HepG2 (cell line): Measurements from ENCODE around the gene MAS1L. TPM values are rescaled to one million over a fixed set of nuclear protein-coding genes. Genes with fewer than 3 reads are reported as not detected.

Experiments
- ATAC-seq: fragments of 200-7000 bp; cut with Tn5 transposase; 3 replicates; pipeline ENCODE4 v1.9.1; 2020; ENCODE audit warnings: mild to moderate bottlenecking, moderate library complexity
- BruUV-seq: library from RNA; stranded (reverse); fragments of 400-500 nt; replicated peaks from 2 replicates; lab custom pipeline; 2021; lab: Mats Ljungman, UMichigan
- CTCF ChIA-PET: fragments of 300-600 bp; formaldehyde crosslinking; extraction: SDS; loops from one replicate; lab custom pipeline; 2021; ENCODE audit warnings: low total read pairs, inconsistent platforms, low intra/inter-chr PET ratio; lab: Yijun Ruan, JAX
- POLR2A ChIA-PET: fragments of 350-600 bp; sonication (Branson Sonifier 250); formaldehyde crosslinking; loops from one replicate; lab custom pipeline; 2020; ENCODE audit warnings: antibody characterized with exemption, inconsistent platforms; lab: Yijun Ruan, JAX
- DNase-seq: peaks from one replicate; pipeline ENCODE4 v3.0.0-alpha.2; 2015; ENCODE audit warnings: low spot score
- FAIRE-seq: peaks from 3 replicates; lab custom pipeline; 2011; peaks lifted over from hg19 to GRCh38; lab: Jason Lieb, UNC
- H2AFZ ChIP-seq: one replicate; pipeline ENCODE4 v1.6.1; 2011; ENCODE audit warnings: low read length, inconsistent platforms
- H3K27ac ChIP-seq: fragments of 300-600 bp; 3 replicates; pipeline ENCODE4 v1.8.0; 2011; ENCODE audit warnings: mixed run types, mild to moderate bottlenecking, mixed read lengths, low read length, inconsistent platforms; ENCODE audit not compliant: insufficient read depth; ENCODE audit errors: extremely low read length
- H3K27me3 ChIP-seq, 2 experiments: fragments of 200-600 bp in 1 of 2; 2 replicates in 1 of 2; 3 replicates in 1 of 2; pipeline versions ENCODE4 v1.6.0 to v1.8.0; 2011; ENCODE audit warnings: low read length in 2 of 2, mild to moderate bottlenecking in 2 of 2, moderate library complexity in 2 of 2, inconsistent platforms in 1 of 2; ENCODE audit not compliant: insufficient read depth in 2 of 2, control insufficient read depth in 1 of 2
- H3K36me3 ChIP-seq, 2 experiments: fragments of 200-600 bp in 1 of 2; replicated peaks in 1 of 2; 2 replicates in 1 of 2; 3 replicates in 1 of 2; pipeline versions ENCODE4 v1.5.1 to v1.8.0; 2011; ENCODE audit warnings: low read length in 2 of 2, inconsistent platforms in 1 of 2; ENCODE audit not compliant: insufficient read depth in 2 of 2, control insufficient read depth in 1 of 2
- H3K4me1 ChIP-seq: 2 replicates; pipeline ENCODE4 v1.5.1; 2012; ENCODE audit warnings: low read length, inconsistent platforms; ENCODE audit not compliant: insufficient read depth
- H3K4me2 ChIP-seq: 2 replicates; pipeline ENCODE4 v1.6.0; 2011; ENCODE audit warnings: low read depth, low read length, inconsistent platforms
- H3K4me3 ChIP-seq, 3 experiments: fragments of 200-600 bp in 1 of 3; sonication (generic), shearing (Covaris generic) in 1 of 3; replicated peaks in 1 of 3; 2 replicates each; pipeline ENCODE4 v1.5.1; 2011 to 2016; ENCODE audit warnings: low read length in 3 of 3, inconsistent platforms in 2 of 3, low read depth in 2 of 3, mild to moderate bottlenecking in 2 of 3, control low read depth in 1 of 3, mixed read lengths in 1 of 3; ENCODE audit not compliant: insufficient read depth in 1 of 3
- H3K79me2 ChIP-seq: one replicate; pipeline ENCODE4 v1.6.1; 2011; ENCODE audit warnings: low read length, inconsistent platforms; ENCODE audit not compliant: insufficient read depth
- H3K9ac ChIP-seq: 2 replicates; pipeline ENCODE4 v1.6.0; 2011; ENCODE audit warnings: mild to moderate bottlenecking, low read depth, low read length, inconsistent platforms; ENCODE audit not compliant: insufficient read depth
- H3K9me3 ChIP-seq: 2 replicates; pipeline ENCODE4 v1.5.1; 2012; ENCODE audit warnings: mild to moderate bottlenecking, low read length
- H4K20me1 ChIP-seq: 2 replicates; pipeline ENCODE4 v1.6.0; 2011; ENCODE audit warnings: inconsistent platforms, mild to moderate bottlenecking, low read length, moderate library complexity; ENCODE audit not compliant: insufficient read depth
- ATF7 ChIP-seq, 2 experiments: fragments of 450-650 bp in 1 of 2; sonication (generic) in 1 of 2; formaldehyde crosslinking in 1 of 2; IDR thresholded peaks; 2 replicates each; pipeline versions ENCODE4 v1.4.0 to v1.6.1; 2016 to 2020; ENCODE audit warnings: antibody characterized with exemption in 1 of 2, mild to moderate bottlenecking in 1 of 2, missing genetic modification reagents in 1 of 2
- ATF7-NPFF ChIP-seq: sonication (generic); formaldehyde crosslinking; IDR thresholded peaks from 2 replicates; pipeline ENCODE4 v1.8.1; 2023; ENCODE audit warnings: mild to moderate bottlenecking, low read depth, missing genetic modification reagents, moderate library complexity
- ATM ChIP-seq: fragments of 450-650 bp; IDR thresholded peaks from 2 replicates; pipeline ENCODE4 v1.7.1; 2017; ENCODE audit warnings: mild to moderate bottlenecking, borderline replicate concordance
- BRCA1 ChIP-seq: sonication (generic); formaldehyde crosslinking; IDR thresholded peaks from 2 replicates; pipeline ENCODE4 v1.4.0; 2020; ENCODE audit warnings: missing genetic modification reagents
- CREB1 ChIP-seq, 2 experiments: fragments of 450-650 bp in 1 of 2; IDR thresholded peaks; 2 replicates each; pipeline ENCODE4 v1.6.1; 2016 to 2017; ENCODE audit warnings: control low read depth in 1 of 2, mild to moderate bottlenecking in 1 of 2, missing compliant biosample characterization in 1 of 2, missing genetic modification characterization in 1 of 2
- DNMT1 ChIP-seq: sonication (generic); formaldehyde crosslinking; IDR thresholded peaks from 2 replicates; pipeline ENCODE4 v1.5.1; 2020; ENCODE audit warnings: mild to moderate bottlenecking, missing genetic modification reagents
- ELF3 ChIP-seq: IDR thresholded peaks from 2 replicates; pipeline ENCODE4 v1.6.1; 2016; ENCODE audit warnings: missing genetic modification reagents, missing compliant biosample characterization
- MNT ChIP-seq: fragments of 450-650 bp; IDR thresholded peaks from 2 replicates; pipeline ENCODE4 v1.6.1; 2016
- NBN ChIP-seq: fragments of 450-650 bp; conservative IDR thresholded peaks from 2 replicates; pipeline ENCODE4 v1.6.1; 2017
- POLR2AphosphoS5 ChIP-seq: IDR thresholded peaks from 2 replicates; pipeline ENCODE4 v1.6.1; 2012; ENCODE audit warnings: low read depth, low read length
- SAFB2 ChIP-seq: sonication (generic); formaldehyde crosslinking; IDR thresholded peaks from 2 replicates; pipeline ENCODE4 v1.5.1; 2020; ENCODE audit warnings: missing genetic modification reagents, low read depth, mild to moderate bottlenecking, borderline replicate concordance
- TOPORS ChIP-seq: sonication (generic); formaldehyde crosslinking; IDR thresholded peaks from 2 replicates; pipeline ENCODE4 v1.8.0; 2023; ENCODE audit warnings: mild to moderate bottlenecking, missing genetic modification reagents
- ZFP36 ChIP-seq: fragments of 150-350 bp; IDR thresholded peaks from 2 replicates; pipeline ENCODE4 v1.6.1; 2018; ENCODE audit warnings: borderline replicate concordance, low read length, low read depth; ENCODE audit not compliant: partially characterized antibody
- ZGPAT ChIP-seq: IDR thresholded peaks from 2 replicates; pipeline ENCODE4 v1.6.1; 2016; ENCODE audit warnings: mild to moderate bottlenecking
- ZNF552 ChIP-seq: sonication (generic); formaldehyde crosslinking; IDR thresholded peaks from 2 replicates; pipeline ENCODE4 v1.9.0; 2022; ENCODE audit warnings: missing genetic modification reagents, mild to moderate bottlenecking, borderline replicate concordance
- ZNF563 ChIP-seq: sonication (generic); formaldehyde crosslinking; IDR thresholded peaks from 2 replicates; pipeline ENCODE4 v1.8.0; 2022; ENCODE audit warnings: mild to moderate bottlenecking, moderate library complexity, missing genetic modification reagents
- ZNF615 ChIP-seq: sonication (generic); formaldehyde crosslinking; IDR thresholded peaks from 2 replicates; pipeline ENCODE4 v1.5.0; 2020; ENCODE audit warnings: mild to moderate bottlenecking, missing genetic modification reagents, borderline replicate concordance
- ZSCAN21 ChIP-seq: sonication (generic); formaldehyde crosslinking; IDR thresholded peaks from 2 replicates; pipeline ENCODE4 v1.8.0; 2022; ENCODE audit warnings: mild to moderate bottlenecking, missing genetic modification reagents, moderate library complexity, borderline replicate concordance
- WGBS: methylation state at CpG from one replicate; pipeline ENCODE4 v1.1.6; 2017; ENCODE audit warnings: low lambda C conversion rate; 5-methylcytosine and 5-hydroxymethylcytosine counted together
- in situ Hi-C: cut with HindIII; loops from 2 replicates; pipeline ENCODE4 v1.10.0; 2017; ENCODE audit warnings: low pct_unique_long_range_greater_than_20kb; ENCODE audit not compliant: extremely low pct_ligation_motif_present
- intact Hi-C: fragments of 100-400 bp; cut with micrococcal nuclease; formaldehyde crosslinking; loops from one replicate; pipeline ENCODE4 v1.10.0; 2022; ENCODE audit not compliant: unreplicated experiment
- polyA plus RNA-seq, 8 experiments: library from polyadenylated mRNA; depleted of rRNA in 3 of 8; stranded (reverse) in 7 of 8; unstranded in 1 of 8; fragments of >200 nt; fragmentation: Illumina TruSeq in 4 of 8; extraction: Trizol in 4 of 8; gene quantifications; 2 replicates each; pipeline versions ENCODE4 v1.2.1 to v1.2.3, GENCODE V29; 2011 to 2016; ENCODE audit warnings: low read depth in 4 of 8, missing spikeins in 1 of 8, mixed read lengths in 1 of 8; ENCODE audit not compliant: insufficient read depth in 1 of 8
- total RNA-seq, 5 experiments: library from RNA; depleted of rRNA; stranded (reverse); fragments of >200 nt; fragmentation: Illumina TruSeq; extraction: Trizol; gene quantifications; 2 replicates each; pipeline ENCODE4 v1.2.3, GENCODE V29; 2016; ENCODE audit warnings: low read depth in 1 of 5
- TF ChIP-seq, protein P1 (sequence below): fragments of 450-650 bp; IDR thresholded peaks from 2 replicates; pipeline ENCODE4 v1.6.1; 2017; ENCODE audit warnings: mild to moderate bottlenecking

Gene MAS1L
- total and polyA plus RNA-seq, 2 of the 13 experiments (the other 11 are each of a cell fraction or from before 2014, with no cell fraction given), result not detected

DNA sequence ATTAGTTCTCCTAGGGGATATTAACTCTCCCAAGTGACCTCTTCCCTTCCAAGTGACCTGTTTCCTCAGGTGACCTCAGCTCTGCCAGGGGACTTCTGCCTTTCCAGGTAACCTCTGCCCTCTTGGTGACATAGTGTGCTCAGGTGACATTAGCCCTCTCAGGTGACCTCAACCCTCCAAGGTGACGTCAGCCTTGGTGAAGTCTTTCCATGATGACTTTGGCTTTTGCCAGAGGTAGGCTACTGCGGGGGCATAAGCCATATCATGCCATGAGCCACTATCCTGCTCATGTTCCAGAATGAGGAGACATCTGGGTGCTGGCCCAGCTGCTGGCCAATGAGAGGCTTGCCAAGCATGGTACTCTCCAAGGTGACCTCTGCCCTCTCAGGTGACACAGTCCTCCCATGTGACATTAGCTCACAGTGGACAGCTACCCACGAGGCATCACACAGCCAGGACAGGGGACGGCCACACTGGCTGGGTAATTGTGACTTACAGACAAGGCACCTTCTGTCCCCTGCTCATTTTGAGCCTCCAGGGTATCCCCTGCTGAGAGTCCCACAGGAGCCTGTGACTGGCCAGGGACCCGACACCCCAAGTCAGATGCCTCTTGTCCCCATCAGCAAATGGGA, 40.7 kb upstream of the MAS1L start:
- WGBS, result 0% methylated on average over 1 of the region's 5 CpGs
- Histone ChIP-seq H3K4me3 (no peak overlapping the region), H3K9me3 (no peaks in the 10 kb centered on the region), H3K79me2 (no peaks in the 10 kb centered on the region), H3K9ac (no peak overlapping the region), H3K4me1 (no peaks in the 10 kb centered on the region), H3K27ac (no peak overlapping the region), H2AFZ (no peak overlapping the region), H4K20me1 (no peaks in the 10 kb centered on the region), H3K4me2 (no peak overlapping the region), H3K36me3 (no peaks in the 10 kb centered on the region), H3K27me3 (no peaks in the 10 kb centered on the region)
- TF ChIP-seq DNMT1, result no peak
- peak; percentile 46; the same call in 1 of the 2 replicates for TF ChIP-seq MNT
- no peak for TF ChIP-seq TOPORS (CRISPR knock-in tag)
- peak; percentile 78 for TF ChIP-seq ATF7 (IDR thresholded peaks at IDR 0.05)
- TF ChIP-seq ATF7 (CRISPR knock-in tag; IDR thresholded peaks at IDR 0.05), result no peak
- no peak for TF ChIP-seq SAFB2 (CRISPR knock-in tag)
- TF ChIP-seq, protein P1, sequence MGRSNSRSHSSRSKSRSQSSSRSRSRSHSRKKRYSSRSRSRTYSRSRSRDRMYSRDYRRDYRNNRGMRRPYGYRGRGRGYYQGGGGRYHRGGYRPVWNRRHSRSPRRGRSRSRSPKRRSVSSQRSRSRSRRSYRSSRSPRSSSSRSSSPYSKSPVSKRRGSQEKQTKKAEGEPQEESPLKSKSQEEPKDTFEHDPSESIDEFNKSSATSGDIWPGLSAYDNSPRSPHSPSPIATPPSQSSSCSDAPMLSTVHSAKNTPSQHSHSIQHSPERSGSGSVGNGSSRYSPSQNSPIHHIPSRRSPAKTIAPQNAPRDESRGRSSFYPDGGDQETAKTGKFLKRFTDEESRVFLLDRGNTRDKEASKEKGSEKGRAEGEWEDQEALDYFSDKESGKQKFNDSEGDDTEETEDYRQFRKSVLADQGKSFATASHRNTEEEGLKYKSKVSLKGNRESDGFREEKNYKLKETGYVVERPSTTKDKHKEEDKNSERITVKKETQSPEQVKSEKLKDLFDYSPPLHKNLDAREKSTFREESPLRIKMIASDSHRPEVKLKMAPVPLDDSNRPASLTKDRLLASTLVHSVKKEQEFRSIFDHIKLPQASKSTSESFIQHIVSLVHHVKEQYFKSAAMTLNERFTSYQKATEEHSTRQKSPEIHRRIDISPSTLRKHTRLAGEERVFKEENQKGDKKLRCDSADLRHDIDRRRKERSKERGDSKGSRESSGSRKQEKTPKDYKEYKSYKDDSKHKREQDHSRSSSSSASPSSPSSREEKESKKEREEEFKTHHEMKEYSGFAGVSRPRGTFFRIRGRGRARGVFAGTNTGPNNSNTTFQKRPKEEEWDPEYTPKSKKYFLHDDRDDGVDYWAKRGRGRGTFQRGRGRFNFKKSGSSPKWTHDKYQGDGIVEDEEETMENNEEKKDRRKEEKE, result no peak
- TF ChIP-seq ZGPAT (CRISPR knock-in tag), result no peak
- TF ChIP-seq ATF7-NPFF, result no peak
- no peak for TF ChIP-seq ZNF563 (CRISPR knock-in tag)
- no peak for TF ChIP-seq ZFP36
- peak; percentile 90 for TF ChIP-seq CREB1 (IDR thresholded peaks at IDR 0.05)
- no peak for TF ChIP-seq CREB1 (CRISPR knock-in tag; IDR thresholded peaks at IDR 0.05)
- TF ChIP-seq ELF3 (CRISPR knock-in tag), result no peak
- TF ChIP-seq BRCA1 (CRISPR knock-in tag), result no peak
- no peak for TF ChIP-seq POLR2AphosphoS5
- no peak for TF ChIP-seq ZNF615 (CRISPR knock-in tag)
- no peak for TF ChIP-seq ATM
- no peak for TF ChIP-seq NBN
- no peak for TF ChIP-seq ZNF552 (CRISPR knock-in tag)
- TF ChIP-seq ZSCAN21 (CRISPR knock-in tag), result no peak
- ChIA-PET CTCF (no interaction called here), POLR2A (no interaction called here)
- DNase-seq, result no peak
- intact Hi-C loops, result no loop called here
- no peak for FAIRE-seq
- ATAC-seq, result no peak
- BruUV-seq, result no TSS peak
- in situ Hi-C loops, result no loop called here
